ENCODE data around the gene PGF.

Gene PGF

GRCh38 chr14:74977901-74978385 lies 22.5 kb upstream of the PGF start:
- DNase-seq = no peak

DNA sequence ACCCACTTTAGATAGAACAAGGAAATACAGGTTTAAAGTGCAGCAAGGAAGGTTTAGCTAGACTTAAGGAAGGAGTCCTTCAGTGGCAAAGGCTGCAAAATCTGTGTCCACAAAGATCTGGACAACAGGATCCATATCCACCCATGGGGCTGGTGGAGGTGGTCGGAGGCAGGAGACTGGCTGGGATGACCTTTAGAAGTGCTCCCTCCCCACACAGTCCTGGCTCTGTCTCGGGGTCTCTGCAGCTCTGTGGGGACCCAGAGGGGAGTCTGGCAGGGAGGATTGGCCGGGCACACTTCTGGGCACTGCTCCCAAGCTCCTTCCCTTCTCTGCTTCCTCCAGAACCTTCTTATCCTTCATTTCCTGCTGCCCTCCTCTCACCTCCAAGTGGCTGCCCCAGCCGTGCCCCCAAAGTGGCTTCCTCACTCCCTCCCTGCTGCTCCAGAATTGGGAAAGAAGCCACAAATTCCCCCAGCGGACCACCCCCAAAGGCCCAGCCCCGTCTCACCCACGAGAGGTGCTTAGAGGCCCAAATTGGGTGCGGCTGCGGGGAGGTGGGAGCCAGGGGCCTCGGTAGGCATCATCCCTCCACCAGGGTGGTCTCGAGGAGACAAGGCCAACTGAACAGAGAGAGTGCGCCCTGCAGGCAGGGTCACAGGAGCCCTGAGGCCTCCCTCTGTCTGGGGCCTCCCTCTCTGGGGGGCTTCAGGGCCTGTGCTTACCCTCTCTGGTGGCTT lies 21.9 kb upstream of the PGF start:
- DNase-seq = no peak

DNA sequence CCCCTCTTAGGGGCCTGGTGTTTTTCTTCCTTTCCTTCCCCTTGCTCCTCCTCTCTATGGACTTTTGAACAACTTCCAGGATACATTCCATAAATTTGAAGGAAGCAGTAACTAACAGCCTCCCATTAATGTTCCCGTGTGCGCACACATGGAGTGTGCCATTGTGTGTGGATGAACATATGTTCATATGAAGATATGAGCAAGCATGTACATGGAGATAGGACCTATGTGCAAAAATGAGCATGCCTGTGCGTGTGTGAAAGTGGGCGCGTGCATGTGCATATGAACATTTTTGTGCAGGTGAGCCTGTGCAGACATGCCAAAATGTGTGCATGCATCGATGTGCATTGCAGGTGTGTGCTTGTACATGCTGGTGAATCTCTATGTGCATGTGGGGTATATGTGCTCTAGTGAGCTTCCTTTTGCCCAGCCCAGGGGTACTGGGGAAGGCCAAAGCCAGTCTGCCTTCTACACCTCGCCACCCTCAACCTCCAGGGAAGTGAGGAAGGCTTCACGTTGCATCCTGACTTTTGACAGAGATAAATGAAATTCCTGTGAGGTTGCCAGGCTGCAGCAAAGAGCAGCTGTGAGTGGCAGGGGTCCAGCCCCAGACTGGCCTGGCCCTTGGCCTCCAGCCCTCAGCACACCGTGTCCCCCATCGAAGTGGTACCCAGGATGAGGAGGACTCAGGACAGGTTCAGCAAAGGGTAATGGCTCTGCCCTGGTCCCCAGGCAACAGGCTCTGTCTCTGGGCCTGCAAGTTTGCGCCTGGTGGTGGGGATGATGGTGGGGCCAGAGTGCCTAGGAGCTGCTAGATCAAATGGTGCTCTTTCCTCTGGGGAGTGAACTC lies 21.1 kb upstream of the PGF start:
- DNase-seq = no peak

DNA sequence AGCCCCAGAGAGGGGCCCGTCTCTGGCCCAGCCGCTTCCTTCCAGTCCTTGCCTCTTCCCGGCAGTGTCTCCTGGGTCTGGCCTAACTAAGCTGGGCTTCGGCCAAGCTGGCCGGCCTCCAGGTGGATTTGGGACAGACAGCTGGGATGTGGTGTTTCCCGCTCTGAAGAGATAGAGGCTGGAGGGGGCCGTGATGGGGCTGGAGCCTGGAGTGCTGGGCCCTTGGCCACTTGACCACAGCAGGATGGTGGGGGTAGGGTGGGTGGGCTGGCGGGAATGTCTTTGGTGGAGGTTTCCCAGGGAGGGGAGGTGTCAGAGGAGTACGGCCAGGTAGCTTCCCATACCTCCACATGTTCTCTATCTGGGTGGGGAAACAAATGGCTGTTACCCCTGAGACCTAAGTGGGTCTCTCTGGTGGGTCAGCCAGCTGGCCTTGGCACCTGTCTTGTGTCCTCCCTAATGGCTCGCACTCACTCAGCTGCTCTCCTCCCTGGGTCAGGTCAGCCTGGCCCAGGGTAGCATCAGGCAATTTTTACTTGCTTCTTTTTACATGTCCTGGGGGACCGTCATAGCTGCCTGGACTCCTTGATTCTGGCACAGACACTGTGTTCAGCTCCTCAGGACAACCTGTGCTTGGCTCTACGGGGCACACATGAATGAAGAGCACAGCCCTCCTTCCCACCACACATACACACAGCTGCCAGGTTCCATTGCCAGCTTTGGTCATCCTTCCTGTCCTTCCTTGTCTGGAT lies 19.8 kb upstream of the PGF start:
- DNase-seq = no peak

GRCh38 chr14:74974364-74975058 lies 19.1 kb upstream of the PGF start:
- DNase-seq = no peak

- DNase-seq = no peak
Measured at GRCh38 chr14:74973905-74974363, 18.5 kb upstream of the PGF start.

DNA sequence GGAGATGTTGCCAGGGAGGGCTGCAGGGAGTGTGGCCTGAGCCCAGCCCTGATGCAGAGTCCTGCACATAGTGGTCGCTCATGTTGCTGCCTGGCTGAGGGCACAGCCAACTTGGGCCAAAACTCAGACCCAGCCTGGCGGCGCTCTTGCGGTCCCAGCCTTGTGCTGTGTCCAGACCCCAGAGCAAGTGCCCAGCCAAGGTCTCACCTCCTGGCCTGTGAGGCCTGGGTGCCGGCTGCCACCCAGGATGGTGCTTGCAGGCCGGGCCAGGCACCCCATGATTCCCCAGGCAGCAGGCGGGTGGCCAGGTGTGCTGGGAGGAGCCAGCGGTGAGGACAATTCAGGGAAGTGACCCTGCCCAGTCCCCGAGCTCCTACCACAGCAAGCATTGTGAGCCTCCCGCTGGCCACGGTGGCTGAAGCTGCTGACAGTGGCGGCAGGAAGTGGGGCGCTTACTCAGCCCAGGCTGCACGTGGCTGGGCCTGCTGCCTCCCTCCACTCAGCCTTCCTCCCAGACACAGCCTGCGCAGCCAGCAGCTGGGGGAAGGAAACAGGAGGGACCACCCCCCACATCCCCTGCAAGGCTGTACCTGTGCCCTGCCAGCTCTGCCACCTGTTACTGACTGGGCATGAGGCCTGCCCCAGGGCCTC lies 17.7 kb upstream of the PGF start:
- DNase-seq = no peak

DNA sequence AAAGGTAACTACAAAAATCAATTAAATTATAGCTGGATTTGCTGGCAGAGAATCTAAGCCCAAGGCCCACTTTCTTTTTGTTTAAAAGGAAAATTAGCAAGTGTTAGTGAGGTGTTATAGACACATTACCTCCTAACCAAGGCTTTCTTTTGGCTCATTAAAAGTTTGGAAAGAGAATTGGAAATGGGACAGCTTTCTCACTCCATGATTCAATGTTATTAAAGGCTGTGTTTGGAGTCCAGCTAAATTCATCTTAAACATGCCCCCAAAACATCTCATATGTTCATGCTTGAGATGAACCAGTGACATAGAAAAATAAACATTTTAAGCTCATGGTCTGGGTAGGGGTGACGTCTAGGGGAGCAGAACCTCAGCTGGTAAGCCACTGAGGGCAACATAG lies 13.4 kb upstream of the PGF start:
- DNase-seq = no peak

DNA sequence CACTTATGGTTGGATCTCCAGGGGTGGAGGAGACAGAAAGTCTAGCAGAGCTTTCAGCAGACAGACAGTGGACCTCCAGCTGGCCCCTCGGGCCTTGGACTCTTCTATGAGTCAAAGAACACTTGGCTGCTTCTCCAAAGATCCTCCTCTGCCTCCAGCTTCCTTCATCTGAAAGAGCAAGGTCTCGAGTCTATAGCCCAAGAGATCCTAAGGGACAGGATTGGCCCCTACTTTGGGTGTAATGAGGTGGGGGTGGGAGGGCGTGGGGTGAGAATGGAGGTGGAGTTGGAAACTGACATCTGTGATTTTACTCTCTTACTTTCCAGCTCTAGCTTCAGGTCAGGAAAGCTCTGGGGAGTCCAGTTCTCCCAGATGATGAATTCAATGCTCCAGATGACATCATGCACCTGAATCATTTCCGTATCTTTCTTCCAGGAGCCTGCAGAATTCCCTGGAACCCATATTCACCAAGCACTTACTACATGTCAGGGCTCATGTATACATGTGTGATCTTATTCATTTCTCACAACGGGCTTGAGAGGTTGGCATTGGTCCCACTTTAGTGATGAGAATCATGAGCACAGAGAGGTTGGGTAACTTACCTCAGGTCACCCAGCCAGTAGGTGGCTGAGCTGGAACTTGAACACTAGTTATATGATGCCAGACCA lies 10.2 kb upstream of the PGF start:
- no peak for DNase-seq

DNA sequence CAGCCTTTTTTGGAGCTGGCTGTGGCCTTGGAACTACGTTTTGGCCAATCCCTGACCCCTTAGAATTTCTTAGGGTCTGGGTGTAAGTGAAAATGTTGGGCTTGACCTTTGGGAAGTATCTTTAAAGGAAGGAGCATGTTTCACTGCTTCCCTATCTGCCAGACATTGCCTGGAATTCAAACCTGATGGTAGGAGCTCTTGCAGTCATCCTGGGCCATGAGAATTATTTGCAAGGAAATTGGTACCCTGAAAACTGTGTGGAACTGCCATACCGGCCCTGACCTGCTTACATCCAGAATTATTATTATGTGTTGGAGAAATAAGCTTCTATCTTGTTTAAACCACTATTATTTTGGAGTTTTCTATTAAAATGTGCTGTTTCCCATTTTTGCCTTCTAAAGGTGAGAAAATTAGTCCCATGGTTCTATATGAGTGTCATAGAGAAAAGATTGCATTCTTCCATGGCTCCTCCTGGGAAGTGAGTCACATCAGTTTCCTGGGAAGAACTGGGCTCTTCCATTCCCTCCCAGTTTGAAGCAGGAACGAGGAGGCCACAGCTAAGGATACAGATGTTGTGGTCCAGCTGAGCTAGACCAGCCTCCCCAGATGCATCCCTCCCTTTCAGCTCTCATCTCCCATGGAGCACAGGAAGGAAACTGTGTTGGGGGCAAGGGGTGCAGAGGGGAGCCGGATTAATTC lies 9.5 kb upstream of the PGF start:
- DNase-seq = no peak

DNA sequence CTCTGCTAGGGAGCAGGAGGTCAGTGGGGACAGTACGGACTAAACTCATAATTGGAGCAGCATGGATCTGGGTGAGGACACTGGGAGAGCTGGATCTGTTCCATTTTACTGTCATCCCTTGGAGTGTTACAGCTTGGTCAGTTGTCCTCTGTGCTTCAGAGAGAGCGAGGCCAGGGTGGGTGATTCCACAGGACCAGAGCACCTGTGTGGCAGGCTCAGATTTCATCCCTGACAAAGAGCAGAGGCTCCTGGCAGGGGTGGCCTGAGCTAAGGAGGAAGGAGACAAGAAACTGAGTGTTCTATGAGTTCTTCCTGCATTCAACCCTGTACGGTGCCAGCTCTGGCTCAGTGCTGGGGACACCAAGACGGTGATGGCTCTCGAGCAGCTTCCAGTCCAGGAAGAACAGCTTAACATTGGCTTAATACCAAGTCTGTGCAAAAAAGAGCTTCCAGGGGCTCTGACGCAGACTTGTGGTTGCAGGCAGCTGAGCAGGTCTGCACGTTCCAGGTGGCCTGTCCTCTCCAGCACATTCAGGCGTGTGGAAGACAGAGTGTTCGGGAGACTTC lies 8.4 kb upstream of the PGF start:
- DNase-seq = no peak

- no peak for DNase-seq
Measured at GRCh38 chr14:74963178-74963704, 7.8 kb upstream of the PGF start.

GRCh38 chr14:74962493-74962892 lies 7.1 kb upstream of the PGF start:
- no peak for DNase-seq

DNA sequence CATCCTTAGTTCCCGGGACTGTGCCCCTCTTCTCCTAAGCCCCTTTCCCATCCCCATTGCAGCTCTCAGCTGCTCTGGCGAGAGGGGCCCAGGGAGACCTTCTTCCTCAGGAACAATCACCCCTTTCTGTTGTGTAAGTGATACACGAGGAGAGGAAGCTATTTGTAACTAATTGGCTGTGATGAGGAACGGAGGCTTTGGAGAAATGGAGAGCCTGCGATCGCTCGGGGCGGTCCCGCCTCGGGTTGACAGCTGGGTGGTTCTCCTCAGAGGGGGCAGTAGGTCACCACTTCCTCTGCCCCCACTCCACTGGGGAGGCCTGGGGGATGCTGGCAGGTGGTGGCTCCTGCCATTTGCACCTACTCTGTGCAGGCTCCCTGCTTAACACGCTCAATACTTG lies 6.6 kb upstream of the PGF start:
- no peak for DNase-seq

GRCh38 chr14:74961238-74961911 lies 6.0 kb upstream of the PGF start:
- DNase-seq = no peak

DNA sequence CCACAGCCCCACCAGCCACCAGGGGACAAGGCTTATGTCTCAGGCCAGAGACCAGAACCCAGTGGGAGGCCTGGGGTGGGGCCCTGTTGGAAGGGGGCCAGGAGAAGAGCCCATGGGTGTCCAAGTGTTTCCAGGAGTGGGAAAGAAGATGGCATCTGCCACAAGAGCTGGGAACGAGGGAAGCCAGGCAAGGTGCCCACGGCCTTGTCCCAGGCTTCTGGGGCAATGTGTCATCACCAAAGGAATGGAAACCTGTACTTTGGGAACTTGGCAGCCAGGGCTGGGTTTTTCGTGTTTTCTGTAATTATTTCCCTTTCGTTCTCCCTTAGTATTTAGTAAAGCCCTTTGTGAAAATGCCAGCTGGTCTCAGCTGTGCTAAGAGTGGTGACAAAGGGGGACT lies 5.3 kb upstream of the PGF start:
- DNase-seq = no peak

GRCh38 chr14:74959596-74960180 lies 4.3 kb upstream of the PGF start:
- no peak for DNase-seq

DNA sequence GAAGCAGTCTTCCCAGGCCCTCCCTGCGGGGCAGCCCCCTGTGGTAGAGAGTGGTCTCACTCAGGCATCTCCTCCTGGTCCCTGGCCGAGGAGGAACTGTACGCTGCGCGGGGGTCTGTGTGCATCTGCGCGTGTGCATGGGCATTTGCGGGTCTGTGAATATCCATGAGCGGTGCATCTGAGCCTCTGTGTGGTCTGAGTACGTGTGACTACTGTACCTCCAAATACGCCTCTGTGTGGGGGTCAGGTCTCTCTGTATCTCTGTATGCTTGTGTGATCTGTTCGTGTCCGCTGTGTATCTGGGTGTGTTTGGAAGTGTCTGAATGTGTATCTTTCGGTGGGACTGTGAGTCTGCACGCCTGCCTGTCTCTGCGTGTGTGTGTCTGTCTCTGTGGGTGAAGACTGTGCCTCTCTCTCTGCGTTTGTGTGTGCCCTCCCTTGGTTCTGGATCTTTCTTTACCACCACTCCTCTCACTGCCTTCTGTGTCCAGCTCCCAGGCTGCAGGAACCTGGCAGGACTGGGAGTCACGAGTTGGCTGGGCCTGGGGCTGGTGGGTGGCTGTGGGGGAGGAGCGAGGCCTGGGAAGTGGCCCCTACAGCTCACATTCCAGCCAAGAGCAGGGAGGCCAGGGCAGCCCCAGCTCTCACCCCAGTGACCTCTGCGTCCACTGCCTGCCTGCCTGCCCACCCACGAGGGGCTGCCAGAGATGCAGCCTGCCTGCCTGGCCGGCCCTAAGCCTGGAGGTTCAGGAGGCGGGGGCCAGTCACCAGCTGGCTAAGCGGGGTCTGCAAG lies 1.1 kb upstream of the PGF start:
- no peak for DNase-seq

DNA sequence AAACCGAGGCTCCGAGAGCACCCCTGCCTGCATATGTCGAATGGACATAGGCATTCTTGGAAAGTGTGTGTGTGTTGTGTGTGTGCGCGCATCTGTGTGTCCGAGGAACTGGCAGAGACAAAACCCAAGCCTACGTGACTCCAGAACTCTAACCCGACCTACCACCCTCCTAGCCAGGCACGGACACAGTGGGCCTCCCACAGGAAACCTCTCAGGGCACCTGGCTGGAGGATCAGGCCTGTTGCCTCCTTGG lies 556 bp upstream of the PGF start:
- no peak for DNase-seq

Measured in amniotic stem cell (primary cell).